ENCODE measurements around the gene CROCC2.
"Not testable (repeated sequence)": the region's sequence is repeated elsewhere in the genome, so short reads cannot be mapped to it uniquely, and the experiment has no call there.

CROCC2 gene

GRCh38 chr2:240972201-240972600, 66.1 kb downstream of the CROCC2 start:
- no peak for DNase-seq

GRCh38 chr2:240972636-240973521, 66.7 kb downstream of the CROCC2 start:
- no peak for DNase-seq

- no peak for DNase-seq
Measured at GRCh38 chr2:240974771-240975572, 68.8 kb downstream of the CROCC2 start.

- not testable (repeated sequence) for DNase-seq
Measured at GRCh38 chr2:240975903-240976302, 69.8 kb downstream of the CROCC2 start.

DNA sequence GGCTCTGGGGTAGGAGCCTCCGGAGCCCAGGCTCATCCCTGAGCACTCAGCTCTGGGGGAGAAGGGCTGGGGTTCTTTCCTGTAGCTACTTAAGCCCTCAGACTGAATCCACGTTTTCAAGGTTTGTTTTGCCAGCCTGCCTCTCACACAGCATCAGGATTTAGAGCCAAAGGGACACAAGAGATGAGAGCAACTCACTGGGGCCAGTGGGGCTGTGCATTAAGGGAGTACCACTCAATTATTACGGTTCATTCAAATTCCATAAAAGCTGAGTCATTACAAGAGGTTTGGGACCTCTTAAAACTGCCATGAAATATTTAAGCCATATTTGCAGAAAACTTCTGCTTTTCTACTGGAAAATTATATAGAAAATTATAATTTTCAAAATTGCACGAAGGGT, 75.1 kb downstream of the CROCC2 start:
- no peak for DNase-seq

GRCh38 chr2:240981871-240982800, 76.0 kb downstream of the CROCC2 start:
- DNase-seq, result no peak

GRCh38 chr2:240982821-240983281, 76.7 kb downstream of the CROCC2 start:
- DNase-seq, result peak; percentile 8

DNA sequence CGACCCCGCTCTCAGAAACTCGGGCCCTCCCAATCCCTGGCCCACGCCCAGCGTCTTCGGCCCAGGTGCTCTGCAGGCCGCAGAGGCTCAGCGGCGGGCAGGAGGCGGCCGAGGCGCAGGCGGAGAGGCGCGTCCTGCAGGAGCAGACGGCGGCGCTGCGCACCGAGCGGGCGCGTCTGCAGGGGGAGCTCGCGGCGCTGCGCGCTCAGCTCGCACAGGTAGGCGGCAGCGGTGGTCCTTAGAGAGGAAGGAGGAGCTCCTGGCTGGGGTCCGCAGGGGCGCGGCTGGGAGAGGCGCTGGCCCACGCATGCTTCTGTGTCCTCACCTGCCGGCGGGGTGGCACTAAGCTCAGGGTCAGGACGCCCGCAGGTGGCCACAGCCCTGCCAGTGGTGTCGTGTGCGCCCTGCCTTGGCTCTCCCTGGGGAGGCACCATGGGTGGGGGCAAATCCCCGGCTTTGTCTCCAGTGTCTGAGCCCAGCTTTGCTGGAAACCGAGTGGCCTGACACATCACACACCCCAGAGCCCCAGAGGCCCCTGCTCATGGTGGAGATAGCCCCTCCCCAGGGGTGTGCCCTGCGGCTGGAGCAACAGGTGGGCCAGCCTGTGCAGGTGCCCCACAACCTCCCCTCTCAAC, 77.3 kb downstream of the CROCC2 start:
- DNase-seq, result peak; percentile 21

DNA sequence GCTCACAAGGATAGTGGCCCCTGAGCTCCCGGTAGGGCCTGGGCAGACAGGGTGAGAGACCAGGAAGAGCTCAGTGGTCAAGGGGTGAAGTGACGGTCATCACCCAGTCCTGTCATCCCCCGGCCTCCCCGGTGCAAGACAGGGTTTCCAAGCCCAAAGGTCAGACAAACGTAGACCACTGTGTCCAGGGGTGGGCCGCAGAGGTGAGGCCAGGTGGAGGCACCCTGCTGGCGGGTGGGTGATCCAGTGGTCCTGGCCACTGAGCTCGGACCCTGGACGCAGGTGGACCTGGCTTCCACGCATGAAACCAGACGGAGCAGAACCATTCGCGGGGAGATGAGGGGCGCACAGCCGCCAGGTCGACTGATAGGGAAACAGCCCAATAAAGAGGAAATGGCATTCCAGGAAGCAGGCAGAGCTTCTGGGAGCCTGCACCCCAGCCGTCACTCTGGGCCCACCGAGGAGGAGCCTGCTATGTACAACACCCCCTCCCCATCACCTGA, 77.9 kb downstream of the CROCC2 start:
- DNase-seq, result peak; percentile 7

GRCh38 chr2:240985881-240986786, 80.0 kb downstream of the CROCC2 start:
- DNase-seq, result no peak

- DNase-seq, result peak; percentile 7
Measured at GRCh38 chr2:240986787-240987411, 80.8 kb downstream of the CROCC2 start.

DNA sequence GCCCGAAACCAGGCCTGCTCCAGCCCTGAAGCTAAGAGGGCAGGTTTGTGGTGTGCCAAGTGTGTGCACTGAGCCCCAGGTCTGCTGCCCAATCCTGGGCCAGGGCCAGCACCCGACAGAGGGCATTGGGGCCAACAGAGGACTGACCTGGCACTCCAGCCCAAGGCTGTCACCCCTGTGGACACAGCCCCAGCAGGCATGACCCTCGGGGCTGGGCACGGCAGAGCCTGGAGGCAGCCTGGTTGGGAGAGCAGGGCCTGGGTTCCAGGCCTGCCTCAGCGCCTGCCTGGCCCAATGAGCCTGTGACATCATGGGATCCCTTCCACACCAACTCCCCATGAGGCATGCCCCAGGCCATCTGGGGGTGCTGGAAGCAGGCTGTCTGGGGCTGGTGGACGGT, 81.5 kb downstream of the CROCC2 start:
- peak; percentile 8 for DNase-seq

DNA sequence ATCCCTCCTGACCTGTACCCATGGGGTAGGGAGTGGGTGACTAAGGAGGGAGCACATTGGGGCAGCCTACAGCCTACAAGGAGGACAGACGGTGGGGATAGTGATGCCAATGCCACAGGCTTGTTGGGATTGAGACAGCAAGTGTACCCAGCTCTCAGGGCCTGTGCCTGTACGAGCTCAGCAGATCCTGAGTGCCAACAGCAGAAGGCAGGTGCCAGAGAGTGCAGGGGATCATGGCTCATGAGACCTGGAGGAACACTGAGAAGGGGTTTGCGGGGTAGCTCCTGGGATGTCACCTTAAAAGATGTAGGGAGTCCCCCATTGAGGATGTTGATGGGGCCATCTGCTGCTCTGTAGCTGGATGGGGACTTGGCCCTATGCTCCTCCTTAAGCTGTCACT, 82.0 kb downstream of the CROCC2 start:
- no peak for DNase-seq

DNA sequence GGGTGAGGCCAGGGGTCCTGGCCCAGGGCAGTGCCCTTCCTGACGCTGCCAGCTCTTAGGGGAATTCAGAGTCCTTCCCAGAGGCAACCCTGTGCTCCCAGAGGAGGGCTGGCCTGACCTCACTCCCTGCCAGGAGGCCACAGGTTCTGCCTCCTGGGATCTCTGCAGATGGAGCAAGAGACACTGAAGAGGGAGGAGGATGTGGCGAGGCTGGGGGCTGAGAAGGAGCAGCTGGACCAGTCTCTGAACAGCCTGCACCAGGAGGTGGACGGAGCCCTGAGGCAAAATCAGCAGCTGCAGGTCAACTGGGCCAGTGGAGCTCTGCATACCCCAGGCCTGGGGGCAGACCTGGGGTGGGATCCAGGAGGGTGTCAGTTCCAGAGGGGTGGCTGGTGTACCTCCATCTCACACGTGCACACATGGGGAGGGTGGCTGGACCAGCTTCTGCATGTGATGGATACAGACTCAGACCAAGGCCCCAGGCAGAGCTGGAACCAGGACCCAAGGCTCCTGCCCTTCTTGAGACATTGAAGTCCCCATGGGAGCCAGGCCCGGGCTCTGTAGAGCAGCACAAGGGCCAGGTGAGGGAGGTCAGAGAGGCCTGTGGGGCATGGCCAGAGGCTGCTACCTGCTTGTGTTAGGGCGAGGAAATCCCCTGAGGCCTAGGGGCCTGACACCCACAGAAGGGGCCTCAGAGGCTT, 82.6 kb downstream of the CROCC2 start:
- no peak for DNase-seq

- peak; percentile 11 for DNase-seq
Measured at GRCh38 chr2:240989451-240990265, 83.5 kb downstream of the CROCC2 start.

- no peak for DNase-seq
Measured at GRCh38 chr2:240990266-240990529, 84.1 kb downstream of the CROCC2 start.

- no peak for DNase-seq
Measured at GRCh38 chr2:240990726-240991377, 84.7 kb downstream of the CROCC2 start.

Measured in activated naive CD4-positive, alpha-beta T cell treated with anti-CD3 and anti-CD28 coated beads, Interleukin-2, amount 50 U/mL, for 16 hours (primary cell).